Uterus (tissue), 2 donors: ENCODE data around the gene SUGCT.

Experiments
- CTCF ChIP-seq, 4 experiments: fragments of 200-600 bp in 2 of 4; fragments of 450-650 bp in 2 of 4; sonication (generic) in 2 of 4; IDR thresholded peaks; one replicate each; pipeline ENCODE4 v1.5.1; 2016 to 2019; ENCODE audit warnings: antibody characterized with exemption in 4 of 4, mild to moderate bottlenecking in 2 of 4, moderate library complexity in 1 of 4
- POLR2A ChIP-seq, 2 donors: fragments of 450-650 bp; IDR thresholded peaks; one replicate each; pipeline ENCODE4 v1.6.1; 2016; ENCODE audit warnings: antibody characterized with exemption in 2 of 2, mild to moderate bottlenecking in 1 of 2, moderate library complexity in 1 of 2

GRCh38 chr7:40133561-40134427 lies 1.0 kb upstream of the SUGCT start:
- no peak for TF ChIP-seq CTCF (IDR thresholded peaks at IDR 0.05)
- TF ChIP-seq POLR2A (IDR thresholded peaks at IDR 0.05) = no peak
